HL-60 (cell line): ENCODE measurements around the gene INTS3.

Experiments
- POLR2AphosphoS5 ChIP-seq: IDR thresholded peaks from 2 replicates; pipeline ENCODE4 v1.6.1; 2012; ENCODE audit warnings: low read depth
- REST ChIP-seq: IDR thresholded peaks from 2 replicates; pipeline ENCODE4 v1.6.1; 2012; ENCODE audit warnings: low read depth; ENCODE audit not compliant: insufficient replicate concordance
- TF ChIP-seq, protein P1 (sequence below): IDR thresholded peaks from one replicate; pipeline ENCODE4 v1.5.1; 2011; ENCODE audit warnings: low read length, control low read depth, inconsistent platforms; ENCODE audit not compliant: insufficient read depth

DNA sequence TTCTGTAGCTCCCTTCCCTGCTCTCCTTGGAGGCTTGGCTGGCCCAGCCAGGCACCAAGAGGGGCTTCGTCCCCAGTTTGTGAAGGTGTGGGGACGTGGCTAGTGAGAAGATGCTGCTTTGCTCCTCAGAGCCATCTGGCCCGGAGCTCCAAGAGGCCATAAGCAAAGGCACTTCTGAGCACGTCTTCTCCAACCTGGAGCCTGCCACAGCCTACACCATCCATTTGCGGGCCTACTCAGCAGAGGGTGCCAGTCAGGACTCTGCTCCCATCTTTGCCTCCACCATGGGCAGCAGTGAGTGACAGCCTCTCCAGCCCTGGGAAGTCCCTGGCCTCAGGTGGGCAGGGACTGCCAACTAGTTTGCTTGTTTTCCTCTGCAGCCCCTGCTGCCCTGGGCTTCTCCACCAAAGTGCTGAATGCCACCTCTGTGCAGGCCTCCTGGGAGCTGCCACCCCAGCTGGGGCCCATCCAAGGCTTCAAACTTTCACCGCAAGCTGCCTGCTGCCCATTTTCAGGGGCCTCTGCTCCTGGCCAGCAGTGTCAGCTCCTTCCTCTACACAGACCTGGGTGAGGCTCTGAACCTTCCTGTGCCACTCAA, 73.3 kb downstream of the INTS3 start:
- TF ChIP-seq, protein P1, sequence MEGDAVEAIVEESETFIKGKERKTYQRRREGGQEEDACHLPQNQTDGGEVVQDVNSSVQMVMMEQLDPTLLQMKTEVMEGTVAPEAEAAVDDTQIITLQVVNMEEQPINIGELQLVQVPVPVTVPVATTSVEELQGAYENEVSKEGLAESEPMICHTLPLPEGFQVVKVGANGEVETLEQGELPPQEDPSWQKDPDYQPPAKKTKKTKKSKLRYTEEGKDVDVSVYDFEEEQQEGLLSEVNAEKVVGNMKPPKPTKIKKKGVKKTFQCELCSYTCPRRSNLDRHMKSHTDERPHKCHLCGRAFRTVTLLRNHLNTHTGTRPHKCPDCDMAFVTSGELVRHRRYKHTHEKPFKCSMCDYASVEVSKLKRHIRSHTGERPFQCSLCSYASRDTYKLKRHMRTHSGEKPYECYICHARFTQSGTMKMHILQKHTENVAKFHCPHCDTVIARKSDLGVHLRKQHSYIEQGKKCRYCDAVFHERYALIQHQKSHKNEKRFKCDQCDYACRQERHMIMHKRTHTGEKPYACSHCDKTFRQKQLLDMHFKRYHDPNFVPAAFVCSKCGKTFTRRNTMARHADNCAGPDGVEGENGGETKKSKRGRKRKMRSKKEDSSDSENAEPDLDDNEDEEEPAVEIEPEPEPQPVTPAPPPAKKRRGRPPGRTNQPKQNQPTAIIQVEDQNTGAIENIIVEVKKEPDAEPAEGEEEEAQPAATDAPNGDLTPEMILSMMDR, result no peak
- TF ChIP-seq REST (no peak), POLR2AphosphoS5 (no peak; the same call in 1 of the 2 replicates)
